ENCODE data around the gene G0S2.

DNA sequence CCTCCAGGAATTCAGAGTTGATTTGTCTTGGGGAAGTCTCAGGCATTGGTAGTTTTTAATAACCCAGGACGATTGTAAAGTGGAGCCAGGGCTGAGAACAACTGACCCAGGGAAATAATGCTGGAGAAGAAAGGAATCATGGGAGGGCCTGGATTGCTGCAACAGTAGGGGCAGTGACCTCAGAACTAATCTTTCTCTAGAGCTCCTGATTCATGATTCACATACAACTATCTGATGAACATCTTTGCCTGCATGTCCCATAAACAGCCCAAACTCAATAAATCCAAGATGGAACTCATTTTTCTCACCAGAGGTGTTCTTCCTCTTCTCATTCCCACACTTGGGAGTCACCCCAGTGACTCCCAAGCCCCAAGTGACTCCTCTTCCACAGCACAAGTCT lies 8.1 kb upstream of the G0S2 start:
- TF ChIP-seq, protein P1, sequence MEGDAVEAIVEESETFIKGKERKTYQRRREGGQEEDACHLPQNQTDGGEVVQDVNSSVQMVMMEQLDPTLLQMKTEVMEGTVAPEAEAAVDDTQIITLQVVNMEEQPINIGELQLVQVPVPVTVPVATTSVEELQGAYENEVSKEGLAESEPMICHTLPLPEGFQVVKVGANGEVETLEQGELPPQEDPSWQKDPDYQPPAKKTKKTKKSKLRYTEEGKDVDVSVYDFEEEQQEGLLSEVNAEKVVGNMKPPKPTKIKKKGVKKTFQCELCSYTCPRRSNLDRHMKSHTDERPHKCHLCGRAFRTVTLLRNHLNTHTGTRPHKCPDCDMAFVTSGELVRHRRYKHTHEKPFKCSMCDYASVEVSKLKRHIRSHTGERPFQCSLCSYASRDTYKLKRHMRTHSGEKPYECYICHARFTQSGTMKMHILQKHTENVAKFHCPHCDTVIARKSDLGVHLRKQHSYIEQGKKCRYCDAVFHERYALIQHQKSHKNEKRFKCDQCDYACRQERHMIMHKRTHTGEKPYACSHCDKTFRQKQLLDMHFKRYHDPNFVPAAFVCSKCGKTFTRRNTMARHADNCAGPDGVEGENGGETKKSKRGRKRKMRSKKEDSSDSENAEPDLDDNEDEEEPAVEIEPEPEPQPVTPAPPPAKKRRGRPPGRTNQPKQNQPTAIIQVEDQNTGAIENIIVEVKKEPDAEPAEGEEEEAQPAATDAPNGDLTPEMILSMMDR (conservative IDR thresholded peaks at IDR 0.05; ENCODE audit: low read depth in 2 of 2): no peak
- TF ChIP-seq EZH2phosphoT487 (IDR thresholded peaks at IDR 0.05; ENCODE audit: unreplicated experiment): no peak
- no peak for TF ChIP-seq ZNF114 (CRISPR knock-in tag; IDR thresholded peaks at IDR 0.05)
- TF ChIP-seq POLR2AphosphoS5 (IDR thresholded peaks at IDR 0.05; ENCODE audit: low read depth): no peak
- TF ChIP-seq EZH2 (IDR thresholded peaks at IDR 0.05; ENCODE audit: low read depth, unreplicated experiment): no peak
- TF ChIP-seq, protein P2, sequence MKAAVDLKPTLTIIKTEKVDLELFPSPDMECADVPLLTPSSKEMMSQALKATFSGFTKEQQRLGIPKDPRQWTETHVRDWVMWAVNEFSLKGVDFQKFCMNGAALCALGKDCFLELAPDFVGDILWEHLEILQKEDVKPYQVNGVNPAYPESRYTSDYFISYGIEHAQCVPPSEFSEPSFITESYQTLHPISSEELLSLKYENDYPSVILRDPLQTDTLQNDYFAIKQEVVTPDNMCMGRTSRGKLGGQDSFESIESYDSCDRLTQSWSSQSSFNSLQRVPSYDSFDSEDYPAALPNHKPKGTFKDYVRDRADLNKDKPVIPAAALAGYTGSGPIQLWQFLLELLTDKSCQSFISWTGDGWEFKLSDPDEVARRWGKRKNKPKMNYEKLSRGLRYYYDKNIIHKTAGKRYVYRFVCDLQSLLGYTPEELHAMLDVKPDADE (IDR thresholded peaks at IDR 0.05): no peak
- TF ChIP-seq JUNB (IDR thresholded peaks at IDR 0.05; ENCODE audit: unreplicated experiment): no peak
- TF ChIP-seq CREB1 (CRISPR knock-in tag; IDR thresholded peaks at IDR 0.05; ENCODE audit: low read depth): no peak
- TF ChIP-seq, protein P3, sequence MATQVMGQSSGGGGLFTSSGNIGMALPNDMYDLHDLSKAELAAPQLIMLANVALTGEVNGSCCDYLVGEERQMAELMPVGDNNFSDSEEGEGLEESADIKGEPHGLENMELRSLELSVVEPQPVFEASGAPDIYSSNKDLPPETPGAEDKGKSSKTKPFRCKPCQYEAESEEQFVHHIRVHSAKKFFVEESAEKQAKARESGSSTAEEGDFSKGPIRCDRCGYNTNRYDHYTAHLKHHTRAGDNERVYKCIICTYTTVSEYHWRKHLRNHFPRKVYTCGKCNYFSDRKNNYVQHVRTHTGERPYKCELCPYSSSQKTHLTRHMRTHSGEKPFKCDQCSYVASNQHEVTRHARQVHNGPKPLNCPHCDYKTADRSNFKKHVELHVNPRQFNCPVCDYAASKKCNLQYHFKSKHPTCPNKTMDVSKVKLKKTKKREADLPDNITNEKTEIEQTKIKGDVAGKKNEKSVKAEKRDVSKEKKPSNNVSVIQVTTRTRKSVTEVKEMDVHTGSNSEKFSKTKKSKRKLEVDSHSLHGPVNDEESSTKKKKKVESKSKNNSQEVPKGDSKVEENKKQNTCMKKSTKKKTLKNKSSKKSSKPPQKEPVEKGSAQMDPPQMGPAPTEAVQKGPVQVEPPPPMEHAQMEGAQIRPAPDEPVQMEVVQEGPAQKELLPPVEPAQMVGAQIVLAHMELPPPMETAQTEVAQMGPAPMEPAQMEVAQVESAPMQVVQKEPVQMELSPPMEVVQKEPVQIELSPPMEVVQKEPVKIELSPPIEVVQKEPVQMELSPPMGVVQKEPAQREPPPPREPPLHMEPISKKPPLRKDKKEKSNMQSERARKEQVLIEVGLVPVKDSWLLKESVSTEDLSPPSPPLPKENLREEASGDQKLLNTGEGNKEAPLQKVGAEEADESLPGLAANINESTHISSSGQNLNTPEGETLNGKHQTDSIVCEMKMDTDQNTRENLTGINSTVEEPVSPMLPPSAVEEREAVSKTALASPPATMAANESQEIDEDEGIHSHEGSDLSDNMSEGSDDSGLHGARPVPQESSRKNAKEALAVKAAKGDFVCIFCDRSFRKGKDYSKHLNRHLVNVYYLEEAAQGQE (IDR thresholded peaks at IDR 0.05; ENCODE audit: unreplicated experiment): no peak
